Peyer's patch (tissue), 4 donors: ENCODE results near the gene CCDC85A.

ENCODE experiments used
- CTCF ChIP-seq, 6 experiments: fragments of 450-650 bp in 4 of 6; fragments of 200-600 bp in 2 of 6; sonication (generic) in 1 of 6; IDR thresholded peaks; one replicate each; pipeline ENCODE4 v1.5.1; 2017 to 2019; ENCODE audit warnings: antibody characterized with exemption in 6 of 6, mild to moderate bottlenecking in 3 of 6, moderate library complexity in 1 of 6
- POLR2A ChIP-seq, 2 donors: fragments of 450-650 bp; IDR thresholded peaks; one replicate each; pipeline ENCODE4 v1.5.1; 2017; ENCODE audit warnings: antibody characterized with exemption in 2 of 2, mild to moderate bottlenecking in 2 of 2, moderate library complexity in 2 of 2

- no peak for TF ChIP-seq CTCF (IDR thresholded peaks at IDR 0.05)
- TF ChIP-seq POLR2A (IDR thresholded peaks at IDR 0.05) = no peak
Measured at GRCh38 chr2:56147907-56148306, 35.9 kb upstream of the CCDC85A start.
